ENCODE measurements around the gene SUMO2. TPM values are rescaled to one million over a fixed set of nuclear protein-coding genes. Genes with fewer than 3 reads are reported as not detected.
A peak's percentile ranks its signal among the peaks of the same experiment; 100 is the strongest.

SUMO2 gene
- total and polyA plus RNA-seq, 2 of the 13 experiments (the other 11 are each of a cell fraction or from before 2014, with no cell fraction given) = 337 to 553 TPM

DNA sequence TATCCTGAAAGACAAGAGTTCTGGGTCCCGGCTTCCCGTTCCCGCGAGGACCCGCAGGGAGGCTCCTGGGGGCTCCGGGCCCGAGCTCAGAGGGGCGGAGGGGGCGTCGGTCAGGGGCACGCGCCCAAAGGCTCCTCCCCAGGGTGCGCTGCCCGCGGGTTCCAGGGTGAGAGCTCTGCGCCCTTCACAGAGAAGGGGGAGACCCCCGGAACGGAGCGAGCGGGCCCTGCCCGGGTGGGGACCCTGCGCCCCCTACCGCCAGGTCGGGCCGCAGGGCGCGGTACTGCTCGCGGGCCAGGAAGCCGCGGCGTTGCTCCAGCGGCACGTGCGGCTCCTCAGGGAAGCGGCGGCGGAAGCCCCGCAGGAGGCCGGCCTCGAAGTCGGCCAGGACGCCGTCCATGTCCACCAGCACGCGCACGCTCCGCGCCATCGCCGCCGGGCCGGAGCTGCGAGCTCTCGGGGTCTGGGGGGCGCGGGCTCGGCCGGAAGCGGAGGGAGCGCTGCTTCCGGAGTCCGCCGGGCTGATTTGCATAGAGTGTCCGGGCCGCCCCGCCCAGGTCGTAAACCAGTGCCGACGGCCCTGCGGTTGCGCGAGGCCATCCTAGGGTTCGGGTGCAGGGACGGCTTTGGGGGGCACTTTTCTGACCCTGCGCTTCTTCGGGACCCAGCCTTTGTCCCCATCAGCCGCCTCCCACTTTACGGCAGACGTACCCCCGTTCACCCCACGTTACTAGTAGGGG is 51.3 kb downstream of the SUMO2 start, which contains the start of gene NT5C (continued):
- TF ChIP-seq, protein P1, sequence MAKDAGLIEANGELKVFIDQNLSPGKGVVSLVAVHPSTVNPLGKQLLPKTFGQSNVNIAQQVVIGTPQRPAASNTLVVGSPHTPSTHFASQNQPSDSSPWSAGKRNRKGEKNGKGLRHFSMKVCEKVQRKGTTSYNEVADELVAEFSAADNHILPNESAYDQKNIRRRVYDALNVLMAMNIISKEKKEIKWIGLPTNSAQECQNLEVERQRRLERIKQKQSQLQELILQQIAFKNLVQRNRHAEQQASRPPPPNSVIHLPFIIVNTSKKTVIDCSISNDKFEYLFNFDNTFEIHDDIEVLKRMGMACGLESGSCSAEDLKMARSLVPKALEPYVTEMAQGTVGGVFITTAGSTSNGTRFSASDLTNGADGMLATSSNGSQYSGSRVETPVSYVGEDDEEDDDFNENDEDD (CRISPR knock-in tag; IDR thresholded peaks at IDR 0.05; ENCODE audit: borderline replicate concordance) = peak; percentile 90; the same call in 1 of the 2 replicates
- peak; percentile 97 for TF ChIP-seq ZNF883 (CRISPR knock-in tag; IDR thresholded peaks at IDR 0.05; ENCODE audit: not compliant biosample characterization)
- no peak for TF ChIP-seq TAF15 (IDR thresholded peaks at IDR 0.05; ENCODE audit: low read depth, low read length, poor library complexity, severe bottlenecking)
- TF ChIP-seq, protein P2, sequence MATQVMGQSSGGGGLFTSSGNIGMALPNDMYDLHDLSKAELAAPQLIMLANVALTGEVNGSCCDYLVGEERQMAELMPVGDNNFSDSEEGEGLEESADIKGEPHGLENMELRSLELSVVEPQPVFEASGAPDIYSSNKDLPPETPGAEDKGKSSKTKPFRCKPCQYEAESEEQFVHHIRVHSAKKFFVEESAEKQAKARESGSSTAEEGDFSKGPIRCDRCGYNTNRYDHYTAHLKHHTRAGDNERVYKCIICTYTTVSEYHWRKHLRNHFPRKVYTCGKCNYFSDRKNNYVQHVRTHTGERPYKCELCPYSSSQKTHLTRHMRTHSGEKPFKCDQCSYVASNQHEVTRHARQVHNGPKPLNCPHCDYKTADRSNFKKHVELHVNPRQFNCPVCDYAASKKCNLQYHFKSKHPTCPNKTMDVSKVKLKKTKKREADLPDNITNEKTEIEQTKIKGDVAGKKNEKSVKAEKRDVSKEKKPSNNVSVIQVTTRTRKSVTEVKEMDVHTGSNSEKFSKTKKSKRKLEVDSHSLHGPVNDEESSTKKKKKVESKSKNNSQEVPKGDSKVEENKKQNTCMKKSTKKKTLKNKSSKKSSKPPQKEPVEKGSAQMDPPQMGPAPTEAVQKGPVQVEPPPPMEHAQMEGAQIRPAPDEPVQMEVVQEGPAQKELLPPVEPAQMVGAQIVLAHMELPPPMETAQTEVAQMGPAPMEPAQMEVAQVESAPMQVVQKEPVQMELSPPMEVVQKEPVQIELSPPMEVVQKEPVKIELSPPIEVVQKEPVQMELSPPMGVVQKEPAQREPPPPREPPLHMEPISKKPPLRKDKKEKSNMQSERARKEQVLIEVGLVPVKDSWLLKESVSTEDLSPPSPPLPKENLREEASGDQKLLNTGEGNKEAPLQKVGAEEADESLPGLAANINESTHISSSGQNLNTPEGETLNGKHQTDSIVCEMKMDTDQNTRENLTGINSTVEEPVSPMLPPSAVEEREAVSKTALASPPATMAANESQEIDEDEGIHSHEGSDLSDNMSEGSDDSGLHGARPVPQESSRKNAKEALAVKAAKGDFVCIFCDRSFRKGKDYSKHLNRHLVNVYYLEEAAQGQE (IDR thresholded peaks at IDR 0.05; ENCODE audit: borderline replicate concordance in 1 of 2, low read depth in 1 of 2, low read length in 2 of 2) = no peak
- TF ChIP-seq ZNF143 (CRISPR knock-in tag; IDR thresholded peaks at IDR 0.05) = no peak; the same call in 1 of the 2 replicates
- TF ChIP-seq, protein P3, sequence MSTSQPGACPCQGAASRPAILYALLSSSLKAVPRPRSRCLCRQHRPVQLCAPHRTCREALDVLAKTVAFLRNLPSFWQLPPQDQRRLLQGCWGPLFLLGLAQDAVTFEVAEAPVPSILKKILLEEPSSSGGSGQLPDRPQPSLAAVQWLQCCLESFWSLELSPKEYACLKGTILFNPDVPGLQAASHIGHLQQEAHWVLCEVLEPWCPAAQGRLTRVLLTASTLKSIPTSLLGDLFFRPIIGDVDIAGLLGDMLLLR (CRISPR knock-in tag; IDR thresholded peaks at IDR 0.05) = peak; percentile 93
- TF ChIP-seq SNRNP70 (IDR thresholded peaks at IDR 0.05; ENCODE audit: low read depth, low read length) = no peak
- TF ChIP-seq ELF4 (CRISPR knock-in tag; IDR thresholded peaks at IDR 0.05; ENCODE audit: borderline replicate concordance) = no peak
- peak; percentile 91 for TF ChIP-seq ZNF253 (CRISPR knock-in tag; IDR thresholded peaks at IDR 0.05; ENCODE audit: borderline replicate concordance)
- no peak for TF ChIP-seq ZNF879 (CRISPR knock-in tag; IDR thresholded peaks at IDR 0.05)
- TF ChIP-seq MYC (CRISPR knock-in tag; IDR thresholded peaks at IDR 0.05; ENCODE audit: borderline replicate concordance) = peak; percentile 93
- TF ChIP-seq FOXC1 (CRISPR knock-in tag; IDR thresholded peaks at IDR 0.05; ENCODE audit: borderline replicate concordance) = no peak; the same call in 1 of the 2 replicates
- TF ChIP-seq HCFC1 (IDR thresholded peaks at IDR 0.05; ENCODE audit: low read depth, low read length) = peak; percentile 29; the same call in 1 of the 2 replicates
- no peak for TF ChIP-seq ZNF644 (CRISPR knock-in tag; IDR thresholded peaks at IDR 0.05; ENCODE audit: low read depth)
- no peak for TF ChIP-seq ZC3H4 (CRISPR knock-in tag; IDR thresholded peaks at IDR 0.05; ENCODE audit: borderline replicate concordance)
- TF ChIP-seq, protein P4, sequence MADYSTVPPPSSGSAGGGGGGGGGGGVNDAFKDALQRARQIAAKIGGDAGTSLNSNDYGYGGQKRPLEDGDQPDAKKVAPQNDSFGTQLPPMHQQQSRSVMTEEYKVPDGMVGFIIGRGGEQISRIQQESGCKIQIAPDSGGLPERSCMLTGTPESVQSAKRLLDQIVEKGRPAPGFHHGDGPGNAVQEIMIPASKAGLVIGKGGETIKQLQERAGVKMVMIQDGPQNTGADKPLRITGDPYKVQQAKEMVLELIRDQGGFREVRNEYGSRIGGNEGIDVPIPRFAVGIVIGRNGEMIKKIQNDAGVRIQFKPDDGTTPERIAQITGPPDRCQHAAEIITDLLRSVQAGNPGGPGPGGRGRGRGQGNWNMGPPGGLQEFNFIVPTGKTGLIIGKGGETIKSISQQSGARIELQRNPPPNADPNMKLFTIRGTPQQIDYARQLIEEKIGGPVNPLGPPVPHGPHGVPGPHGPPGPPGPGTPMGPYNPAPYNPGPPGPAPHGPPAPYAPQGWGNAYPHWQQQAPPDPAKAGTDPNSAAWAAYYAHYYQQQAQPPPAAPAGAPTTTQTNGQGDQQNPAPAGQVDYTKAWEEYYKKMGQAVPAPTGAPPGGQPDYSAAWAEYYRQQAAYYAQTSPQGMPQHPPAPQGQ (CRISPR knock-in tag; IDR thresholded peaks at IDR 0.05; ENCODE audit: borderline replicate concordance) = no peak
- peak; percentile 68 for TF ChIP-seq CHCHD3 (CRISPR knock-in tag; IDR thresholded peaks at IDR 0.05)
- TF ChIP-seq, protein P5, sequence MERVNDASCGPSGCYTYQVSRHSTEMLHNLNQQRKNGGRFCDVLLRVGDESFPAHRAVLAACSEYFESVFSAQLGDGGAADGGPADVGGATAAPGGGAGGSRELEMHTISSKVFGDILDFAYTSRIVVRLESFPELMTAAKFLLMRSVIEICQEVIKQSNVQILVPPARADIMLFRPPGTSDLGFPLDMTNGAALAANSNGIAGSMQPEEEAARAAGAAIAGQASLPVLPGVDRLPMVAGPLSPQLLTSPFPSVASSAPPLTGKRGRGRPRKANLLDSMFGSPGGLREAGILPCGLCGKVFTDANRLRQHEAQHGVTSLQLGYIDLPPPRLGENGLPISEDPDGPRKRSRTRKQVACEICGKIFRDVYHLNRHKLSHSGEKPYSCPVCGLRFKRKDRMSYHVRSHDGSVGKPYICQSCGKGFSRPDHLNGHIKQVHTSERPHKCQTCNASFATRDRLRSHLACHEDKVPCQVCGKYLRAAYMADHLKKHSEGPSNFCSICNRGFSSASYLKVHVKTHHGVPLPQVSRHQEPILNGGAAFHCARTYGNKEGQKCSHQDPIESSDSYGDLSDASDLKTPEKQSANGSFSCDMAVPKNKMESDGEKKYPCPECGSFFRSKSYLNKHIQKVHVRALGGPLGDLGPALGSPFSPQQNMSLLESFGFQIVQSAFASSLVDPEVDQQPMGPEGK (CRISPR knock-in tag; IDR thresholded peaks at IDR 0.05) = peak; percentile 71
- TF ChIP-seq JARID2 (CRISPR knock-in tag; IDR thresholded peaks at IDR 0.05; ENCODE audit: insufficient replicate concordance) = no peak
- TF ChIP-seq NFRKB (IDR thresholded peaks at IDR 0.05) = no peak

Data from HepG2 (cell line).